Fibroblast of the aortic adventitia (primary cell): ENCODE measurements around the gene DDX49. TPM values are rescaled to one million over a fixed set of nuclear protein-coding genes. Genes with fewer than 3 reads are reported as not detected.
"Not testable (repeated sequence)": the region's sequence is repeated elsewhere in the genome, so short reads cannot be mapped to it uniquely, and the experiment has no call there.

Experiments used
- DNase-seq: peaks from one replicate; pipeline ENCODE4 v3.0.0-alpha.2; 2010; ENCODE audit warnings: low read depth
- H3K4me3 ChIP-seq: 2 replicates; pipeline ENCODE4 v1.5.1; 2011; ENCODE audit warnings: low read depth, mild to moderate bottlenecking, control low read depth, low read length, moderate library complexity
- CTCF ChIP-seq: IDR thresholded peaks from 2 replicates; pipeline ENCODE4 v1.5.1; 2011; ENCODE audit warnings: mild to moderate bottlenecking, low read length, control low read depth, inconsistent platforms; ENCODE audit not compliant: insufficient read depth
- total RNA-seq: library from RNA; depleted of rRNA; stranded (reverse); fragments of >200 nt; gene quantifications from 2 replicates; pipeline ENCODE4 v1.2.3, GENCODE V29; 2012; ENCODE audit warnings: low replicate concordance

The DDX49 gene
- total RNA-seq, 1 donor: 42.1 TPM

GRCh38 chr19:18951721-18952281 lies 32.3 kb downstream of the DDX49 start:
- TF ChIP-seq CTCF: no peak
- DNase-seq: peak; percentile 53

GRCh38 chr19:18952364-18953003 lies 33.0 kb downstream of the DDX49 start:
- DNase-seq, H3K4me3 ChIP-seq: not testable (repeated sequence)

More at GRCh38 chr19:18951721-18952281, 32.3 kb downstream of the DDX49 start:
- H3K4me3 ChIP-seq: no peak overlapping the region

GRCh38 chr19:18954094-18954493 lies 34.6 kb downstream of the DDX49 start:
- DNase-seq: no peak
- no peak for TF ChIP-seq CTCF
- no peak overlapping the region for H3K4me3 ChIP-seq

- DNase-seq: no peak
- TF ChIP-seq CTCF: no peak
- H3K4me3 ChIP-seq: no peak overlapping the region
These were observed 35.5 kb downstream of the DDX49 start for GRCh38 chr19:18955042-18955441.

- H3K4me3 ChIP-seq: no peak overlapping the region
- DNase-seq: no peak
- TF ChIP-seq CTCF: no peak
These were observed 40.9 kb downstream of the DDX49 start for GRCh38 chr19:18960370-18960769.

GRCh38 chr19:18961767-18962620 lies 42.5 kb downstream of the DDX49 start:
- H3K4me3 ChIP-seq: no peak overlapping the region
- TF ChIP-seq CTCF: no peak
- no peak for DNase-seq

- no peak for TF ChIP-seq CTCF
- no peak overlapping the region for H3K4me3 ChIP-seq
- DNase-seq: no peak
These were observed 44.6 kb downstream of the DDX49 start for GRCh38 chr19:18964121-18964520.
